HepG2 (cell line): ENCODE data around the gene MSI2. TPM values are rescaled to one million over a fixed set of nuclear protein-coding genes. Genes with fewer than 3 reads are reported as not detected.

ENCODE experiments used
- ATRX ChIP-seq: sonication (generic); formaldehyde crosslinking; IDR thresholded peaks from 2 replicates; pipeline ENCODE4 v1.4.0; 2020; ENCODE audit warnings: missing genetic modification reagents, borderline replicate concordance
- BATF2 ChIP-seq: sonication (generic); formaldehyde crosslinking; IDR thresholded peaks from 2 replicates; pipeline ENCODE4 v1.8.0; 2022; ENCODE audit warnings: mild to moderate bottlenecking, missing genetic modification reagents, moderate library complexity
- EP300 ChIP-seq, 3 experiments: sonication (generic) in 1 of 3; formaldehyde crosslinking in 1 of 3; IDR thresholded peaks; 2 replicates each; pipeline versions ENCODE4 v1.5.1 to v1.6.1; 2011 to 2020; ENCODE audit warnings: low read depth in 2 of 3, low read length in 2 of 3, borderline replicate concordance in 1 of 3, improper control_type of control experiment in 1 of 3, mild to moderate bottlenecking in 1 of 3, missing genetic modification reagents in 1 of 3, moderate library complexity in 1 of 3
- GLMP ChIP-seq: sonication (generic); formaldehyde crosslinking; IDR thresholded peaks from 2 replicates; pipeline ENCODE4 v1.9.0; 2021; ENCODE audit warnings: missing genetic modification reagents, mild to moderate bottlenecking, borderline replicate concordance
- MTF1 ChIP-seq: sonication (generic); formaldehyde crosslinking; IDR thresholded peaks from 2 replicates; pipeline ENCODE4 v1.5.0; 2020; ENCODE audit warnings: missing genetic modification reagents
- NFE2L2 ChIP-seq: fragments of 150-350 bp; IDR thresholded peaks from 2 replicates; pipeline ENCODE4 v1.6.1; 2014; ENCODE audit warnings: low read length
- RBM22 ChIP-seq: fragments of 200-400 bp; formaldehyde crosslinking; optimal IDR thresholded peaks from 2 replicates; pipeline ENCODE3; 2017; ENCODE audit warnings: mild to moderate bottlenecking, low read length, moderate library complexity
- SP2 ChIP-seq: sonication (generic); formaldehyde crosslinking; IDR thresholded peaks from 2 replicates; pipeline ENCODE4 v1.5.1; 2020; ENCODE audit warnings: mild to moderate bottlenecking, missing genetic modification reagents
- XRCC5 ChIP-seq: fragments of 200-400 bp; formaldehyde crosslinking; optimal IDR thresholded peaks from 2 replicates; pipeline ENCODE3; 2017; ENCODE audit warnings: mild to moderate bottlenecking, low read length
- ZBTB4 ChIP-seq: sonication (generic); formaldehyde crosslinking; IDR thresholded peaks from 2 replicates; pipeline ENCODE4 v1.4.0; 2020; ENCODE audit warnings: missing genetic modification reagents, mild to moderate bottlenecking, borderline replicate concordance
- ZC3H13 ChIP-seq: sonication (generic); formaldehyde crosslinking; IDR thresholded peaks from 2 replicates; pipeline ENCODE4 v1.8.1; 2023; ENCODE audit warnings: mild to moderate bottlenecking, missing genetic modification reagents, moderate library complexity
- ZFY ChIP-seq: sonication (generic); formaldehyde crosslinking; IDR thresholded peaks from 2 replicates; pipeline ENCODE4 v1.4.0; 2020; ENCODE audit warnings: missing genetic modification reagents
- ZNF562 ChIP-seq: sonication (generic); formaldehyde crosslinking; IDR thresholded peaks from 2 replicates; pipeline ENCODE4 v1.8.0; 2022; ENCODE audit warnings: missing genetic modification reagents, borderline replicate concordance
- ZNF652 ChIP-seq: IDR thresholded peaks from 2 replicates; pipeline ENCODE4 v1.6.1; 2016; ENCODE audit warnings: low read depth, borderline replicate concordance
- ZNF891 ChIP-seq: sonication (generic); formaldehyde crosslinking; IDR thresholded peaks from 2 replicates; pipeline ENCODE4 v1.5.0; 2020; ENCODE audit warnings: mild to moderate bottlenecking, missing genetic modification reagents
- polyA plus RNA-seq, 8 experiments: library from polyadenylated mRNA; depleted of rRNA in 3 of 8; stranded (reverse) in 7 of 8; unstranded in 1 of 8; fragments of >200 nt; fragmentation: Illumina TruSeq in 4 of 8; extraction: Trizol in 4 of 8; gene quantifications; 2 replicates each; pipeline versions ENCODE4 v1.2.1 to v1.2.3, GENCODE V29; 2011 to 2016; ENCODE audit warnings: low read depth in 4 of 8, missing spikeins in 1 of 8, mixed read lengths in 1 of 8; ENCODE audit not compliant: insufficient read depth in 1 of 8
- total RNA-seq, 5 experiments: library from RNA; depleted of rRNA; stranded (reverse); fragments of >200 nt; fragmentation: Illumina TruSeq; extraction: Trizol; gene quantifications; 2 replicates each; pipeline ENCODE4 v1.2.3, GENCODE V29; 2016; ENCODE audit warnings: low read depth in 1 of 5
- TF ChIP-seq, protein P1 (sequence below): sonication (generic); formaldehyde crosslinking; conservative IDR thresholded peaks from 2 replicates; pipeline ENCODE4 v1.4.0; 2020; ENCODE audit warnings: missing genetic modification reagents
- TF ChIP-seq, protein P2 (sequence below): sonication (generic); formaldehyde crosslinking; IDR thresholded peaks from 2 replicates; pipeline ENCODE4 v1.8.0; 2022; ENCODE audit warnings: missing genetic modification reagents, mild to moderate bottlenecking, borderline replicate concordance
- TF ChIP-seq, protein P3 (sequence below): sonication (generic); formaldehyde crosslinking; IDR thresholded peaks from 2 replicates; pipeline ENCODE4 v1.8.1; 2023; ENCODE audit warnings: mild to moderate bottlenecking, missing genetic modification reagents

MSI2 gene
- total and polyA plus RNA-seq, 2 of the 13 experiments (the other 11 are each of a cell fraction or from before 2014, with no cell fraction given) = 77.5 to 78.4 TPM

DNA sequence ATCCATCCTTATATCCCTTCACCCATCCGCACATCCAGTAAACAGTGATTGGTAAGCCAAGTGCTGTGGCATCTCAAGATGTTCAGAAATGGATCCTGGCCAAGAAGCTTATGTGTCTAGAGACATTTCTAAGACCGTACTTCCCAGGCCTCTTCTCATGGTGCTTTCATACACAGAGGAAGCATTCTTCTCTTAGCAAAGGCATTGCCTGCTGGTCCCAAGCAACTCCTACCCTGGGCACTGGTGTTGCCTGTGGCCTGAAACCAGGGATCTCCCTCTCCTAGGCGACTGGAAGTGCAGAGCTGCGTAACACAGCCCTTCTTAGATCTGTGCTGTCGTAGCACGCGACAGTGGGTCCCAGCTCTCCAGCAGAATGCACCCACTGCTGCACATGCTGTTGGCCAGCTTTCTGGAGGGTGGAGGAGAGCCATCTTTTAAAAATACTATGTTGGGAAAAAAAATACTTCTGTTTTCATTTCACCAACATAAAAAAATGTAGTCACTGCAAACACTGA, 305.9 kb downstream of the MSI2 start (continued):
- TF ChIP-seq NFE2L2 = no peak
- TF ChIP-seq, protein P1, sequence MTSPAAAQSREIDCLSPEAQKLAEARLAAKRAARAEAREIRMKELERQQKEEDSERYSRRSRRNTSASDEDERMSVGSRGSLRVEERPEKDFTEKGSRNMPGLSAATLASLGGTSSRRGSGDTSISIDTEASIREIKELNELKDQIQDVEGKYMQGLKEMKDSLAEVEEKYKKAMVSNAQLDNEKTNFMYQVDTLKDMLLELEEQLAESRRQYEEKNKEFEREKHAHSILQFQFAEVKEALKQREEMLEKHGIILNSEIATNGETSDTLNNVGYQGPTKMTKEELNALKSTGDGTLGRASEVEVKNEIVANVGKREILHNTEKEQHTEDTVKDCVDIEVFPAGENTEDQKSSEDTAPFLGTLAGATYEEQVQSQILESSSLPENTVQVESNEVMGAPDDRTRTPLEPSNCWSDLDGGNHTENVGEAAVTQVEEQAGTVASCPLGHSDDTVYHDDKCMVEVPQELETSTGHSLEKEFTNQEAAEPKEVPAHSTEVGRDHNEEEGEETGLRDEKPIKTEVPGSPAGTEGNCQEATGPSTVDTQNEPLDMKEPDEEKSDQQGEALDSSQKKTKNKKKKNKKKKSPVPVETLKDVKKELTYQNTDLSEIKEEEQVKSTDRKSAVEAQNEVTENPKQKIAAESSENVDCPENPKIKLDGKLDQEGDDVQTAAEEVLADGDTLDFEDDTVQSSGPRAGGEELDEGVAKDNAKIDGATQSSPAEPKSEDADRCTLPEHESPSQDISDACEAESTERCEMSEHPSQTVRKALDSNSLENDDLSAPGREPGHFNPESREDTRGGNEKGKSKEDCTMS (CRISPR knock-in tag) = no peak
- TF ChIP-seq ZNF891 (CRISPR knock-in tag) = 0 out of 2 replicates have a peak, but pooled peaks have one; percentile 26
- peak; percentile 18; the same call in 1 of the 2 replicates for TF ChIP-seq ZBTB4
- TF ChIP-seq ATRX (CRISPR knock-in tag) = 0 out of 2 replicates have a peak, but pooled peaks have one; percentile 75
- no peak for TF ChIP-seq GLMP (CRISPR knock-in tag)
- no peak for TF ChIP-seq ZNF562 (CRISPR knock-in tag)
- no peak for TF ChIP-seq SP2 (CRISPR knock-in tag)
- TF ChIP-seq RBM22 = peak; percentile 18
- TF ChIP-seq, protein P2, sequence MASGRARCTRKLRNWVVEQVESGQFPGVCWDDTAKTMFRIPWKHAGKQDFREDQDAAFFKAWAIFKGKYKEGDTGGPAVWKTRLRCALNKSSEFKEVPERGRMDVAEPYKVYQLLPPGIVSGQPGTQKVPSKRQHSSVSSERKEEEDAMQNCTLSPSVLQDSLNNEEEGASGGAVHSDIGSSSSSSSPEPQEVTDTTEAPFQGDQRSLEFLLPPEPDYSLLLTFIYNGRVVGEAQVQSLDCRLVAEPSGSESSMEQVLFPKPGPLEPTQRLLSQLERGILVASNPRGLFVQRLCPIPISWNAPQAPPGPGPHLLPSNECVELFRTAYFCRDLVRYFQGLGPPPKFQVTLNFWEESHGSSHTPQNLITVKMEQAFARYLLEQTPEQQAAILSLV = no peak
- peak; percentile 26; the same call in 1 of the 2 replicates for TF ChIP-seq ZFY (CRISPR knock-in tag)
- no peak for TF ChIP-seq MTF1 (CRISPR knock-in tag)
- TF ChIP-seq, protein P3, sequence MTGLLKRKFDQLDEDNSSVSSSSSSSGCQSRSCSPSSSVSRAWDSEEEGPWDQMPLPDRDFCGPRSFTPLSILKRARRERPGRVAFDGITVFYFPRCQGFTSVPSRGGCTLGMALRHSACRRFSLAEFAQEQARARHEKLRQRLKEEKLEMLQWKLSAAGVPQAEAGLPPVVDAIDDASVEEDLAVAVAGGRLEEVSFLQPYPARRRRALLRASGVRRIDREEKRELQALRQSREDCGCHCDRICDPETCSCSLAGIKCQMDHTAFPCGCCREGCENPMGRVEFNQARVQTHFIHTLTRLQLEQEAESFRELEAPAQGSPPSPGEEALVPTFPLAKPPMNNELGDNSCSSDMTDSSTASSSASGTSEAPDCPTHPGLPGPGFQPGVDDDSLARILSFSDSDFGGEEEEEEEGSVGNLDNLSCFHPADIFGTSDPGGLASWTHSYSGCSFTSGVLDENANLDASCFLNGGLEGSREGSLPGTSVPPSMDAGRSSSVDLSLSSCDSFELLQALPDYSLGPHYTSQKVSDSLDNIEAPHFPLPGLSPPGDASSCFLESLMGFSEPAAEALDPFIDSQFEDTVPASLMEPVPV (CRISPR knock-in tag) = no peak
- no peak for TF ChIP-seq BATF2
- no peak for TF ChIP-seq XRCC5
- TF ChIP-seq ZNF652 (CRISPR knock-in tag) = no peak
- no peak for TF ChIP-seq EP300 (IDR thresholded peaks at IDR 0.05; ENCODE audit: low read depth in 2 of 2, low read length in 2 of 2)
- peak; percentile 31; the same call in 1 of the 2 replicates for TF ChIP-seq EP300 (CRISPR knock-in tag; IDR thresholded peaks at IDR 0.05; ENCODE audit: borderline replicate concordance)
- TF ChIP-seq ZC3H13 (CRISPR knock-in tag) = no peak
